Kasumi-1 (cell line): Measurements from ENCODE around the gene HCAR3.
"Not testable (repeated sequence)": the region's sequence is repeated elsewhere in the genome, so short reads cannot be mapped to it uniquely, and the experiment has no call there.

Experiments
- DNase-seq, 2 experiments: peaks; one replicate each; lab custom pipeline; 2025; lab: John Stamatoyannopoulos, UW

HCAR3 gene

GRCh38 chr12:122716658-122717057 lies at the start of gene HCAR3:
Gene HCAR3 (minus strand): TSS chr12:122716811. CDS start chr12:122716737, 74 bp downstream.
- not testable (repeated sequence) for DNase-seq

DNA sequence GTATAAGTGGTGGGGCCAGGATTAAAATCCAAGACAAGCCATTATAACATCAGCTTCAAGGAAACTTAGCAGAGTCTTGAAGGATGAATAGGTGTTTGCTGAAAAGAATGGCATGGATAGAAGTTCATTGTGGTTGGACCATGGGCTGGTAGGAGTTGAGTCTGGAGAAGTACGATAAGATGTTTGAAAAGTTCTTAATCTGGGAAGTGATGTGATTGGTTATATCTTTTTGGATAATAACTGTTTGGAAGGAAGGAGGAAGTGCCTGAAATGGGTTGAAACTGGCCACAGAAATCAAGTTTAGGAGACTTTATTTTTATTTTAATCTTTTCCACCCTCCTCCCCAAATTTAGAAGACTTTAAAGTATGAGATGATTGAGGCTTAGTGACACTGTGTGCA lies 41.0 kb upstream of the HCAR3 start:
- DNase-seq = no peak

- no peak for DNase-seq
These were observed 38.2 kb upstream of the HCAR3 start for GRCh38 chr12:122754790-122755189.

DNA sequence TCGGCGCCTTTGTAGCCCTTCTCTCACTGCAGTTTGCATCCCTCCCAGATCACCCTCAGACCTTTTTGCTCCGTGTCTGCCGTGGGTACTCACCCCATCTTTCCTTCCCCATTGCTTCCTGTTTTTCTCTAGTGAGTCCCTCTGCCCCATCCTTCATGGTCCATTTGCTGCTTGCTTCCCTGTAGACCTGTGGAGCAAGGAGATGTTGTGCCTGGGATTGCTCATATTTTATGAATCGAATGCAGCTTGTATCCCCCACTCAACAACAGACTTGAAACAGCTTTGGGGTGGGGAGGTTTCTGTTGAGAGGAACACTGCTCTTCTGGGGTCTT lies 36.7 kb upstream of the HCAR3 start:
- DNase-seq = peak; percentile 41 to 64

GRCh38 chr12:122752464-122753318 lies 36.1 kb upstream of the HCAR3 start, which contains the start of gene DENR:
Gene DENR (plus strand): TSS chr12:122752824. CDS start chr12:122753702, 878 bp downstream.
- peak; percentile 95 to 98 for DNase-seq

DNA sequence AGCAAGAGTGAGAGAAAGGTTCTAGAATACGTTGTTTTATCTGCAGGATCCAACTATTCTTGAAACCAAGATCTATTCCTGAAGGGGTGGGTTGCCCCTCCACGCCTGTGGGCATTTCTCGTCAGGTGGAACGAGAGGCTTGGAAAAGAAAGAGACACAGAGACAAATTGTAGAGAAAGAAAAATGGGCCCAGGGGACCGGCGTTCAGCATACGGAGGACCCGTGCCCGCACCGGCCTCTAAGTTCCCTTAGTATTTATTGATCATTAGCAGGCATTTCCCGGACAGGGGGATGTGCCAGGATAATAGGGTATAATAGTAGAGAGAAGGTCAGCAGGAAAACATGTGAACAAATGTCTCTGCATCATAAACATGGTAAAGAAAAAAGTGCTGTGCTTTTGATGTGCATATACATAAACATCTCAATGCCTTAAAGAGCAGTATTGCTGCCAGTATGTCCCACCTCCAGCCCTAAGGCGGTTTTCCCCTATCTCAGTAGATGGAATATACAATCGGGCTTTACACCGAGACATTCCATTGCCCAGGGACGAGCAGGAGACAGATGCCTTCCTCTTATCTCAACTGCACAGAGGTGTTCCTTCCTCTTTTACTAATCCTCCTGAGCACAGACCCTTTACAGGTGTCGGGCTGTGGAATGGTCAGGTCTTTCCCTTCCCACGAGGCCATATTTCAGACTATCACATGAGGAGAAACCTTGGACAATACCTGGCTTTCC lies 34.3 kb upstream of the HCAR3 start:
- not testable (repeated sequence) for DNase-seq

GRCh38 chr12:122749569-122750332 lies 33.1 kb upstream of the HCAR3 start:
- DNase-seq = no peak

DNA sequence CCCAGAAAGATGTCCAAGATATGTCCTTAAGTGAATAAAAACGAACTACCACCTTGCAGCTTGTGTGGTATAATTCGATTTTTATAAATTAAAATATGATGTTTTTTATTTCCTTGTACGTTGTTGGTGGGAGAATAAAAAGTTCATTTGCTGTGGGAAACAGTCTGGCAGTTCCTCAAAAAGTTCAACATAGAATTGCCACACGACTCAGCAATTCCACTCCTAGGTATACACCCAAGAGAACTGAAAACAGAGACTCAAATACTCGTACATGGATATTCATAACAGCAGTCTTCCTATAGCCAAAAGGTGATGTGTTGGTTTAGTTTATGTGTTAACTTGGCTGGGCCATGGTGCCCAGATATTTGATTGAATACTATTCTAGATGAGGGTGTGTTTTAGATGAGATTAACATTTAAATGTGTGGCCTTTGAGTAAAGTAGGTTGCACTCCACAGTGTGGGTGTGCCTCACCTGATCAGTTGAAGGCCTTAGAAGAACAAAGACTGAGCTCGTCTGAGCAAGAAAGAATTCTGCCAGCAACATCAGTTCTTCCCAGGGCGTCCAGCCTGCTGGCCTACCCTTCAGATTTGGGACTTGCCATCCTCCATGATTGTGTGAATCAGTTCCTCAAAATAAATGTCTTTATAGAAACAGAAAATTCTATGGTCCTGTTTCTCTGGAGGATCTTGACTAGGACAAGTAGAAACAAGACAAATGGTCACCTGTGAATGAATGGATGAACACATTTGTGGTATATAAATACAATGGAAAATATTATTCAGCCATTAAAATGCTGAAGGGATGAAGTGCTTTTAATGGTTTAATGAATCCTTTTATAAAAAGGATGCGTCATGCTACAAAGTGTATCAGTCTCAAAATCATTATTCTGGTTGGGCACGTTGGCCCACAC lies 30.9 kb upstream of the HCAR3 start:
- no peak for DNase-seq

GRCh38 chr12:122743895-122744525 lies 27.4 kb upstream of the HCAR3 start:
- no peak for DNase-seq

GRCh38 chr12:122740351-122740750 lies 23.7 kb upstream of the HCAR3 start:
- DNase-seq = no peak

DNA sequence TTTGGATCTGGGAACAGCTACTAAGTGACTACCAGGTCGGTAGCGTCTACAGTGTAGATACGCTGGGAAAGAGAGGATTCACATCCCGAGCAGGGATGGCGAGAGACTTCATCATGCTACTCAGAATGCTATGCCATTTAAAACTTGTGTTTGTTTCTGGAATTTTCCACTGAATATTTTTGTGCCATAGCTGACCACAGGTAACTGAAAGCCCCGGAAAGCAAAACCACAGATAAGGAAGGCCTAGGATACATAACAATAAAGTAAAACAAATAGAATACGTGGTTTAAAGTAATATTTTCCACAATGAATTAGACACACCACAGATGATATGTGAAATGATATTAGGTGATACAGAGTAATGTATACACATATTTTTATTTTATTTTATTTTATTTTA lies 22.0 kb upstream of the HCAR3 start:
- DNase-seq = no peak

DNA sequence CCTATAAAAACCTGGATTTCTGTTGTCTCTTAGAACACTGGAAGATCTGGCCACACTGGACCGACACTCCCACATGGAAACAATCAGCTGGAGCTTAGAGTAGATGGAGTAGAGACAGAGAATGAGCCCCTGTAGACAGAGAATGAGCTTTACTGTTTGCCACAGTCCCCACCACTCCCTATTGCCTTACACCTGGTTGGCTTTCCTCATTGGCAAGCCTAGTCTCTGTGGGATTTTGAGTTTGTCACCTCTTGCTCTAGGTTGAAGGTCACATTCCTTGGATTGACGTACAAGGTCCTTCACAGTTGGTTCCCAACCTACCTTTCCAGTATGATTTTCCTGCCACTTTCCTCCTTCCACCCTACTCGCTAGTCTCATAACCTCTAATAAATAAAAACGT lies 16.0 kb upstream of the HCAR3 start:
- DNase-seq = no peak

- DNase-seq = no peak
These were observed 15.6 kb upstream of the HCAR3 start for GRCh38 chr12:122732170-122732569.

GRCh38 chr12:122730215-122731014 lies 13.8 kb upstream of the HCAR3 start, which contains the start of gene HCAR1:
Gene HCAR1 (minus strand): TSS chr12:122730844. CDS start chr12:122730339, 505 bp downstream.
- no peak for DNase-seq

DNA sequence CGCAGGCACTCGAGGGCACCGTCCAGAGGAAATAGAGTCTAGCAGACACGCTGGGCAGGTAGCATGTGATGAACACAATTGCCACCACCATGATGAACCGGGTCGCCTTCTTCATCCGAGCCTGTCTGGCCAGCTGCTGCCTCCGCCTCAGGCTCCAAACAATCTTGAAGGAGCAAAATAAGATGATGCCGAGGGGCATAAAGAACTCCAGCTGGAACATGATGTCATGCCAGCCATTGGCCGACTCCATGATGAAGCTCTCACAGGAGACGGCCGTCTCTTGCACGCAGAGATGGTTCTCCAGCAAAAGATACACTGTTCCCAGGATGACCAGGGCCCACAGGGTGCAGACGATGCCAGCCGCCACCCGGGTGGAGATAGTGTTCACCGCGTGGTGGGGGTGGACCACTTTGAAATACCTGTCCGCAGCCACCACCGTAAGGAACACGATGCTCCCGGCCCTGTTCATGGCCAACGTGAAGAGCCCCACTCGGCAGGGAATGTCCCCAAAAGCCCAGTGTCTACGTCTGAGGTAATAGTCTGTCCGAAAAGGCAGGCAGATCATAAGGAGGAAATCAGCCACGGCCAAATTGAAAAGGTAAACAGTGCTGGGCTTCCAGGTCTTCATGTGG lies 13.1 kb upstream of the HCAR3 start:
- DNase-seq = no peak

DNA sequence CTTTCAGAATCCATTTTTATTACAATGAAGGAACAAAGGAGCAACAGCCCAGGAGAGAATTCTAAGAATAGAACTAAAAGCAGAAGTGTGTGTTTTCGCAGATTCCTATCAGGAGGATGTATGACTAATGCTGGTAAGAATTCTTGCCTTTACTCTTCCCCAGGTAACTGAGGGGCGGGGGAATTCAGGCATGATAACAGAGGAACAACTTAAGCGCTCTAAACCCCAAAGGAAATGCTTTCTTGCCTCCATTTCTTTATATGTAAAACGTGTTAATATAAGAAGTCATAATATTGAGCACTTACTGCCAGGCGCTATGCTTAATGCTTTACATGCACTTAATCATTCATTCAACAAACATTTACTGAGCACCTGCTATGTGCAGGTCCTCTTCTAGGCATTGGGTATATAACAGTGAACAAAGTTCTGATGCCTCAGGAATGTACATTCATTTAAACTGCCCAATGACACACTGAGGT lies 9.5 kb upstream of the HCAR3 start:
- DNase-seq = peak; percentile 72 to 74

GRCh38 chr12:122725452-122726079 lies 9.0 kb upstream of the HCAR3 start:
- no peak for DNase-seq

DNA sequence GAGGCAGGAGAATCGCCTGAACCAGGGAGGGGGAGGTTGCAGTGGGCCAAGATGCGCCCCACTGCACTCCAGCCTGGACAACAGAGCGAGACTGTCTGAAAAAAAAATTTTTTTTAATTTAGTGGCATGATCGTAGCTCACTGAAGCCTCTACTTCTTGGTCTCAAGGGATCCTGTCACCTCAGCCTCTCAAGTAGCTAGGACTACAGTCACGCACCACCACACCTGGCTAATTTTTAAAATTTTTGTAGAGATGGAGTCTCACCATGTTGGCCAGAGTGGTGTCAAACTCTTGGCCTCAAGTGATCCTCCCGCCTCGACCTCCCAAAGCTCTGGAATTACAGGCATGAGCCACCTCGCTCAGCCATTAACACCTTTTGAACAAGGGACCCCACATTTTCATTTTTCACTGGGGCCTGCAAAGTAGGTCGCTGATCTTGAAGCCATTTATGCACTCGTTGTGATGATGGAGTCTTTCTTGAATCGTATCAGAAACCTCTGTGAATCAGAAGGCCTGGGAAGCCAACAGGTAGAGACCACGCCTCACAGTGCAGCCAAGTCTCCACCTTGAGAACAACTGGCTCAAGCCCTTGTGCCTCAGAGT lies 8.1 kb upstream of the HCAR3 start:
- no peak for DNase-seq
